GM10266 (cell line): Measurements from ENCODE around the gene KRTAP6-3.

ENCODE experiments used
- DNase-seq: peaks from one replicate; pipeline ENCODE4 v3.0.0; 2012; ENCODE audit errors: extremely low spot score
- CTCF ChIP-seq: IDR thresholded peaks from 2 replicates; pipeline ENCODE4 v1.5.1; 2012; ENCODE audit warnings: mild to moderate bottlenecking, low read depth; ENCODE audit not compliant: control insufficient read depth, insufficient read depth; ENCODE audit errors: missing control alignments

KRTAP6-3 gene

DNA sequence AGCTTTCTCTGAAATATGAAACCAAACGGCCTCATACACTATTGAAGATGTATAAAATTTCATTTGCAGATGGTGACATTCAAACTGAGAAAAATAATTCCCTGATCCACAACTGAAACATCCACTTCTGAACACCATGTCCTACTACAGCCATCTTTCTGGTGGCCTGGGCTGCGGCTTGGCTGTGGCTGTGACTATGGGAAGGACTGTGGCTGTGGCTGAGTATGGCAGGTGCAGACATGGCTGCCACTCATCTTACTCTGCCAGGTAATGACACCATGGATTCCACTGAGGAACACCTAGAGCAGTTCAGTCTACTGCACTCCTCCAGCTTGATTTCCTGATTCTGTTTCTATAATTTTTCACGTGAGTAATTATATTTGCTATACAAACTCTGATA lies 28.3 kb downstream of the KRTAP6-3 start, which contains the start of gene KRTAP20-4:
Gene KRTAP20-4 (plus strand): TSS at position 106 of the 400 bp plus-strand sequence.
- TF ChIP-seq CTCF: no peak
- DNase-seq: no peak

DNA sequence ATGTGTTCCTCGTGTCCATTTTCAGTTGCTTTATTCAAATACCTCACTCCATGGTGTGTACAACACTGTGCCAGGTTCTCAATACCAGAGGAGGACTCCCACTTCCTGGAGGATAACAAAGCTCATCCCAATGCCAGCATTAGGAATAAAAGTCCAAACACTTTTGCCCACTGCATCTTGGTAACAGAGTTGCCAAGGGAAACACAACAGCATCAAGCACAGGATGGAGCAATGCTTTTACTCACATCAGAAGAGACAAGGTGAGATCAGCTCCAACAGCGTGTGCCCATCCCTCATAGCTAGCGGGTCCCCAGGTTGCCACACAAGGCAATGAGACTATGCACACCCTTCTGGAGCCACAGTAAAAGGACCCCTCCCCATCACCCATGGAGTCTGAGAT lies 31.1 kb downstream of the KRTAP6-3 start:
- TF ChIP-seq CTCF: no peak
- DNase-seq: no peak

GRCh38 chr21:30625449-30626165 lies 33.4 kb downstream of the KRTAP6-3 start:
- TF ChIP-seq CTCF: no peak
- DNase-seq: no peak

DNA sequence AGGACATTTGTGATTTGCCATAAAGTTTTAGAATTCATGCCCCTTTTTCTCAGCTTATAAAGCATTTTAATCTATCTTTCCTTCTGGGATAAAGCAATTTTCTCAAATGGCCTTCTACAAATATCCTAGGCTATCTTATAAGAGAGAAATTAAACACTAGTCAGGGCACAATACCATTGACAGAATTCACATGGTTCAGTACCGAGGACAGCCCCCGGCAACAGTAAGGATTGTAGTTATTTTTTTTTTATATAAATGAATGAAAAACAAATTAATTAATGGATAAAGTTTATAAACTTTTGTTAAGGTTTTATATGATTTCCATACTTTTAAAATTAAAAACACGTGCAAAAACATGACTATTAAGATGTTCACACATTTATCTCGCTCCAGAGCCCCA lies 35.9 kb downstream of the KRTAP6-3 start:
- no peak for TF ChIP-seq CTCF

DNA sequence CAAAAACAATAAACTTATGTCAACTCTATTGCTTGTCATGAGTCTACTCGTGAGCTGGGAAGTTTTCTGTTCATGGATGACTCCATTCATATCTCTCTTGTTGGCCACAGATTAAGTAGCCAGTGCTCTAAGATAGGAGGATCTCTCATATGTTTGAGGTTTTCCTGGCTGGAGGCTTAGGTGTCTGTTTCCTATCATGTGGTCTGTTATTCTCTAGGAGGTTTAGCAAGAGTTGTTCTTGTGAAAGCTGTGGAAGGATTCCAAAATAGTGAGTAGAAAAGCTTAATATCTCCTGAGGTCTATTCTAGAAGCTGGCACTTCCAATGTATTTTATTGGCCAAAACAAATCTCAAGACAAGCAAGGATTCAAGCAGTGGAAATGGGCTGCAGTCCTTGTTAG lies 37.0 kb downstream of the KRTAP6-3 start:
- DNase-seq: no peak
- no peak for TF ChIP-seq CTCF

More for the DNA sequence above, 35.9 kb downstream of the KRTAP6-3 start:
- DNase-seq: no peak

DNA sequence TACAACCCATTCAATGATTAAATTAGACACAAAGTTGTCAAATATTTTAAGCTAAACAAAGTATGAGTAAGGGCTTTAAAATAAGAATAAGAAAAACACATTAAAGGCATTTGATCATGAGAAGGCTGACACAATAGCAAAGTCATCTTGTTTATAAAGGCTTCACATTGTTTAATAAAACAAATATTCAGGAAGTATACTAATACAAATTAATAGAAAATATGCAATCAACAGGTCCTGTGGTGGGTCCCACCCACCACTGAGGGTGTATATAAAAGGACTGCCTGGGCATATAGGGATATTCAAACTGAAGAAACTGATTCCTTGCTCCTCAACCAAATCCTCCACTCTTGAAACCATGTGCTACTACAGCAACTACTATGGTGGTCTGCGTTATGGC lies 42.7 kb downstream of the KRTAP6-3 start, which contains the start of gene KRTAP20-2:
Gene KRTAP20-2 (plus strand): TSS at position 301 of the 400 bp plus-strand sequence. CDS start 58 bp downstream, at position 359.
- no peak for DNase-seq
- no peak for TF ChIP-seq CTCF

GRCh38 chr21:30638686-30639085 lies 46.4 kb downstream of the KRTAP6-3 start:
- DNase-seq: no peak
- TF ChIP-seq CTCF: no peak
